GM12891 (cell line): ENCODE results near the gene CD4. TPM values are rescaled to one million over a fixed set of nuclear protein-coding genes. Genes with fewer than 3 reads are reported as not detected.
A peak's percentile ranks its signal among the peaks of the same experiment; 100 is the strongest.
"Not testable (repeated sequence)": the region's sequence is repeated elsewhere in the genome, so short reads cannot be mapped to it uniquely, and the experiment has no call there.

Experiments
- DNase-seq: peaks from one replicate; pipeline ENCODE4 v3.0.0; 2011; ENCODE audit warnings: low spot score; ENCODE audit not compliant: insufficient read length
- FAIRE-seq: peaks from 2 replicates; lab custom pipeline; 2011; peaks lifted over from hg19 to GRCh38; lab: Jason Lieb, UNC
- PAX5 ChIP-seq: IDR thresholded peaks from 2 replicates; pipeline ENCODE4 v1.6.1; 2011; ENCODE audit warnings: low read length, moderate library complexity, mild to moderate bottlenecking; ENCODE audit not compliant: insufficient read depth, severe bottlenecking
- POLR2A ChIP-seq: IDR thresholded peaks from 2 replicates; pipeline ENCODE4 v1.6.1; 2011; ENCODE audit warnings: low read depth, low read length, control low read depth
- POLR2AphosphoS5 ChIP-seq: IDR thresholded peaks from 2 replicates; pipeline ENCODE4 v1.6.1; 2011; ENCODE audit warnings: low read depth, low read length, control low read depth
- POU2F2 ChIP-seq: IDR thresholded peaks from 2 replicates; pipeline ENCODE4 v1.6.1; 2011; ENCODE audit warnings: low read depth, mild to moderate bottlenecking, control low read depth, low read length, moderate library complexity
- SPI1 ChIP-seq: IDR thresholded peaks from 2 replicates; pipeline ENCODE4 v1.6.1; 2011; ENCODE audit warnings: low read depth, low read length, control low read depth
- TAF1 ChIP-seq: IDR thresholded peaks from 2 replicates; pipeline ENCODE4 v1.6.1; 2011; ENCODE audit warnings: low read depth, low read length, control low read depth
- polyA plus RNA-seq: library from polyadenylated mRNA; unstranded; fragments of >200 nt; gene quantifications from one replicate; pipeline ENCODE4 v1.2.1, GENCODE V29; 2012; ENCODE audit warnings: low read depth, missing spikeins, inconsistent platforms; ENCODE audit not compliant: missing spikeins

CD4 gene
- 15.3 TPM for polyA plus RNA-seq

- no peak for TF ChIP-seq SPI1
- TF ChIP-seq PAX5, result no peak
- no peak for TF ChIP-seq TAF1
- 0 out of 2 replicates have a peak, but pooled peaks have one; percentile 37 for TF ChIP-seq POLR2AphosphoS5
- 0 out of 2 replicates have a peak, but pooled peaks have one; percentile 48 for TF ChIP-seq POLR2A
- FAIRE-seq (peak; percentile 81), DNase-seq (no peak)
Measured at GRCh38 chr12:6788972-6789924, at the start of gene CD4. CD4 (plus strand) TSS chr12:6789528; CDS start chr12:6800139, 10,611 bp downstream.

GRCh38 chr12:6742080-6742479, 47.2 kb upstream of the CD4 start:
- FAIRE-seq, DNase-seq: not testable (repeated sequence)

GRCh38 chr12:6742834-6743233, 46.5 kb upstream of the CD4 start:
- TF ChIP-seq POLR2A (no peak), POU2F2 (no peak), TAF1 (no peak), SPI1 (no peak), POLR2AphosphoS5 (no peak), PAX5 (no peak)
- FAIRE-seq, result no peak
- DNase-seq, result no peak

- peak; percentile 23 for FAIRE-seq
- not testable (repeated sequence) for DNase-seq
Measured at GRCh38 chr12:6743300-6743699, 46.0 kb upstream of the CD4 start.

- peak; percentile 91 for FAIRE-seq
- TF ChIP-seq POU2F2 (no peak), SPI1 (peak; percentile 93), POLR2AphosphoS5 (no peak), POLR2A (peak; percentile 60), TAF1 (no peak), PAX5 (no peak)
- no peak for DNase-seq
Measured at GRCh38 chr12:6745741-6746525, 43.4 kb upstream of the CD4 start.

- TF ChIP-seq SPI1 (no peak), POLR2AphosphoS5 (no peak), POLR2A (no peak), PAX5 (no peak), TAF1 (no peak), POU2F2 (no peak)
- FAIRE-seq (no peak), DNase-seq (no peak)
Measured at GRCh38 chr12:6747216-6747615, 42.1 kb upstream of the CD4 start.

- DNase-seq (no peak), FAIRE-seq (no peak)
- TF ChIP-seq SPI1 (no peak), POLR2AphosphoS5 (no peak), POU2F2 (no peak), POLR2A (no peak), TAF1 (no peak), PAX5 (no peak)
Measured at GRCh38 chr12:6748761-6749160, 40.6 kb upstream of the CD4 start.

GRCh38 chr12:6750506-6750905, 38.8 kb upstream of the CD4 start:
- DNase-seq, result no peak
- no peak for TF ChIP-seq POU2F2
- no peak for TF ChIP-seq POLR2A
- no peak for TF ChIP-seq SPI1
- no peak for TF ChIP-seq TAF1
- TF ChIP-seq PAX5, result no peak
- no peak for TF ChIP-seq POLR2AphosphoS5
- no peak for FAIRE-seq

GRCh38 chr12:6751767-6752166, 37.6 kb upstream of the CD4 start:
- DNase-seq, result no peak
- peak; percentile 9 for FAIRE-seq
- TF ChIP-seq POLR2AphosphoS5, result no peak
- TF ChIP-seq POU2F2, result no peak
- no peak for TF ChIP-seq POLR2A
- TF ChIP-seq SPI1, result no peak
- no peak for TF ChIP-seq PAX5
- TF ChIP-seq TAF1, result no peak
